GM21360 (cell line): ENCODE measurements around the gene PCMT1.
A peak's percentile ranks its signal among the peaks of the same experiment; 100 is the strongest.
"Not testable (repeated sequence)": the region's sequence is repeated elsewhere in the genome, so short reads cannot be mapped to it uniquely, and the experiment has no call there.

Source experiments
- ATAC-seq: cut with Tn5 transposase; IDR thresholded peaks from one replicate; pipeline ENCODE4 v1.9.1; 2021; ENCODE audit warnings: mild to moderate bottlenecking, moderate library complexity; ENCODE audit not compliant: unreplicated experiment

The PCMT1 gene

GRCh38 chr6:149852180-149852579 lies 102.6 kb downstream of the PCMT1 start:
- ATAC-seq, result peak; percentile 59

GRCh38 chr6:149852881-149853280 lies 103.3 kb downstream of the PCMT1 start:
- no peak for ATAC-seq

GRCh38 chr6:149854017-149854416 lies 104.5 kb downstream of the PCMT1 start:
- ATAC-seq, result not testable (repeated sequence)

GRCh38 chr6:149854532-149854931 lies 105.0 kb downstream of the PCMT1 start:
- ATAC-seq, result no peak

- no peak for ATAC-seq
Observed at GRCh38 chr6:149855040-149855654, 105.6 kb downstream of the PCMT1 start.

GRCh38 chr6:149855741-149856140 lies 106.2 kb downstream of the PCMT1 start:
- no peak for ATAC-seq

GRCh38 chr6:149856256-149856994 lies 106.9 kb downstream of the PCMT1 start:
- no peak for ATAC-seq

GRCh38 chr6:149857541-149857940 lies 108.0 kb downstream of the PCMT1 start:
- ATAC-seq, result no peak

- ATAC-seq, result no peak
Observed at GRCh38 chr6:149859368-149859767, 109.8 kb downstream of the PCMT1 start.

- no peak for ATAC-seq
Observed at GRCh38 chr6:149859938-149860337, 110.4 kb downstream of the PCMT1 start.

- no peak for ATAC-seq
Observed at GRCh38 chr6:149860513-149860833, 110.9 kb downstream of the PCMT1 start.
